ENCODE measurements around the gene CTSE.

CTSE gene

GRCh38 chr1:205965036-205965884 lies 58.4 kb downstream of the CTSE start:
- H3K4me3 ChIP-seq (ENCODE audit: insufficient read length, low read depth) = no peak overlapping the region
- peaks cover 10% of the 10 kb centered on the region for H3K27me3 ChIP-seq (ENCODE audit: insufficient read depth, insufficient read length)
- H3K36me3 ChIP-seq (ENCODE audit: insufficient read depth, insufficient read length, low read length) = no peaks in the 10 kb centered on the region
- no peak for DNase-seq (ENCODE audit: low read depth, low spot score)
- peaks cover 7% of the 10 kb centered on the region for H3K4me1 ChIP-seq (ENCODE audit: insufficient read depth, insufficient read length)
- no peaks in the 10 kb centered on the region for H3K9me3 ChIP-seq (ENCODE audit: insufficient read depth, low read length)
- TF ChIP-seq ZNF274 (IDR thresholded peaks at IDR 0.05; ENCODE audit: low read depth, low read length) (no peak), YY1 (IDR thresholded peaks at IDR 0.05; ENCODE audit: insufficient read depth, insufficient read length) (no peak), SUZ12 (IDR thresholded peaks at IDR 0.05; ENCODE audit: extremely low read depth, insufficient read depth, insufficient read length) (no peak)
- no peak overlapping the region for H3K9ac ChIP-seq (ENCODE audit: insufficient read length, low read depth)

- no peak overlapping the region for H3K4me3 ChIP-seq (ENCODE audit: insufficient read length, low read depth)
- no peaks in the 10 kb centered on the region for H3K9me3 ChIP-seq (ENCODE audit: insufficient read depth, low read length)
- peaks cover 7% of the 10 kb centered on the region for H3K4me1 ChIP-seq (ENCODE audit: insufficient read depth, insufficient read length)
- H3K9ac ChIP-seq (ENCODE audit: insufficient read length, low read depth) = no peak overlapping the region
- TF ChIP-seq YY1 (IDR thresholded peaks at IDR 0.05; ENCODE audit: insufficient read depth, insufficient read length) = no peak
- no peak for TF ChIP-seq ZNF274 (IDR thresholded peaks at IDR 0.05; ENCODE audit: low read depth, low read length)
- H3K36me3 ChIP-seq (ENCODE audit: insufficient read depth, insufficient read length, low read length) = no peaks in the 10 kb centered on the region
- peaks cover 10% of the 10 kb centered on the region for H3K27me3 ChIP-seq (ENCODE audit: insufficient read depth, insufficient read length)
- no peak for DNase-seq (ENCODE audit: low read depth, low spot score)
Observed at GRCh38 chr1:205963352-205964155, 60.1 kb downstream of the CTSE start.

- peaks cover 10% of the 10 kb centered on the region for H3K27me3 ChIP-seq (ENCODE audit: insufficient read depth, insufficient read length)
- DNase-seq (ENCODE audit: low read depth, low spot score) = no peak
Observed at GRCh38 chr1:205962821-205963221, 60.9 kb downstream of the CTSE start.

GRCh38 chr1:205961991-205962820 lies 61.5 kb downstream of the CTSE start:
- no peaks in the 10 kb centered on the region for H3K36me3 ChIP-seq (ENCODE audit: insufficient read depth, insufficient read length, low read length)
- no peak overlapping the region for H3K9ac ChIP-seq (ENCODE audit: insufficient read length, low read depth)
- no peak overlapping the region for H3K4me3 ChIP-seq (ENCODE audit: insufficient read length, low read depth)
- no peak for TF ChIP-seq SUZ12 (IDR thresholded peaks at IDR 0.05; ENCODE audit: extremely low read depth, insufficient read depth, insufficient read length)
- no peak for TF ChIP-seq ZNF274 (IDR thresholded peaks at IDR 0.05; ENCODE audit: low read depth, low read length)
- TF ChIP-seq YY1 (IDR thresholded peaks at IDR 0.05; ENCODE audit: insufficient read depth, insufficient read length) = no peak
- no peak for DNase-seq (ENCODE audit: low read depth, low spot score)
- peaks cover 10% of the 10 kb centered on the region for H3K27me3 ChIP-seq (ENCODE audit: insufficient read depth, insufficient read length)
- no peaks in the 10 kb centered on the region for H3K9me3 ChIP-seq (ENCODE audit: insufficient read depth, low read length)
- peaks cover 7% of the 10 kb centered on the region for H3K4me1 ChIP-seq (ENCODE audit: insufficient read depth, insufficient read length)

More at GRCh38 chr1:205962821-205963221, 60.9 kb downstream of the CTSE start:
- H3K4me3 ChIP-seq (ENCODE audit: insufficient read length, low read depth) = no peak overlapping the region
- no peaks in the 10 kb centered on the region for H3K36me3 ChIP-seq (ENCODE audit: insufficient read depth, insufficient read length, low read length)
- TF ChIP-seq SUZ12 (IDR thresholded peaks at IDR 0.05; ENCODE audit: extremely low read depth, insufficient read depth, insufficient read length) = no peak
- TF ChIP-seq YY1 (IDR thresholded peaks at IDR 0.05; ENCODE audit: insufficient read depth, insufficient read length) = no peak
- TF ChIP-seq ZNF274 (IDR thresholded peaks at IDR 0.05; ENCODE audit: low read depth, low read length) = no peak
- no peaks in the 10 kb centered on the region for H3K9me3 ChIP-seq (ENCODE audit: insufficient read depth, low read length)
- no peak overlapping the region for H3K9ac ChIP-seq (ENCODE audit: insufficient read length, low read depth)
- peaks cover 7% of the 10 kb centered on the region for H3K4me1 ChIP-seq (ENCODE audit: insufficient read depth, insufficient read length)

GRCh38 chr1:205961405-205961804 lies 62.3 kb downstream of the CTSE start:
- Histone ChIP-seq H3K36me3 (ENCODE audit: insufficient read depth, insufficient read length, low read length) (no peaks in the 10 kb centered on the region), H3K4me3 (ENCODE audit: insufficient read length, low read depth) (no peak overlapping the region), H3K9me3 (ENCODE audit: insufficient read depth, low read length) (no peaks in the 10 kb centered on the region), H3K4me1 (ENCODE audit: insufficient read depth, insufficient read length) (peaks cover 7% of the 10 kb centered on the region), H3K9ac (ENCODE audit: insufficient read length, low read depth) (no peak overlapping the region), H3K27me3 (ENCODE audit: insufficient read depth, insufficient read length) (peaks cover 10% of the 10 kb centered on the region)
- no peak for TF ChIP-seq YY1 (IDR thresholded peaks at IDR 0.05; ENCODE audit: insufficient read depth, insufficient read length)
- no peak for TF ChIP-seq ZNF274 (IDR thresholded peaks at IDR 0.05; ENCODE audit: low read depth, low read length)
- no peak for TF ChIP-seq SUZ12 (IDR thresholded peaks at IDR 0.05; ENCODE audit: extremely low read depth, insufficient read depth, insufficient read length)
- no peak for DNase-seq (ENCODE audit: low read depth, low spot score)

GRCh38 chr1:205959789-205960188 lies 63.9 kb downstream of the CTSE start:
- peaks cover 7% of the 10 kb centered on the region for H3K4me1 ChIP-seq (ENCODE audit: insufficient read depth, insufficient read length)
- peaks cover 10% of the 10 kb centered on the region for H3K27me3 ChIP-seq (ENCODE audit: insufficient read depth, insufficient read length)
- no peak for TF ChIP-seq YY1 (IDR thresholded peaks at IDR 0.05; ENCODE audit: insufficient read depth, insufficient read length)

More at GRCh38 chr1:205959789-205960188, 63.9 kb downstream of the CTSE start:
- Histone ChIP-seq H3K9me3 (ENCODE audit: insufficient read depth, low read length) (no peaks in the 10 kb centered on the region), H3K36me3 (ENCODE audit: insufficient read depth, insufficient read length, low read length) (no peaks in the 10 kb centered on the region), H3K9ac (ENCODE audit: insufficient read length, low read depth) (no peak overlapping the region), H3K4me3 (ENCODE audit: insufficient read length, low read depth) (no peak overlapping the region)
- no peak for DNase-seq (ENCODE audit: low read depth, low spot score)

Data from NT2/D1 (cell line).